ENCODE results near the gene LMBR1. TPM values are rescaled to one million over a fixed set of nuclear protein-coding genes. Genes with fewer than 3 reads are reported as not detected.

The LMBR1 gene
- total RNA-seq, 4 donors from 2014 or later: 25.2 to 68.3 (median 38.4) TPM

DNA sequence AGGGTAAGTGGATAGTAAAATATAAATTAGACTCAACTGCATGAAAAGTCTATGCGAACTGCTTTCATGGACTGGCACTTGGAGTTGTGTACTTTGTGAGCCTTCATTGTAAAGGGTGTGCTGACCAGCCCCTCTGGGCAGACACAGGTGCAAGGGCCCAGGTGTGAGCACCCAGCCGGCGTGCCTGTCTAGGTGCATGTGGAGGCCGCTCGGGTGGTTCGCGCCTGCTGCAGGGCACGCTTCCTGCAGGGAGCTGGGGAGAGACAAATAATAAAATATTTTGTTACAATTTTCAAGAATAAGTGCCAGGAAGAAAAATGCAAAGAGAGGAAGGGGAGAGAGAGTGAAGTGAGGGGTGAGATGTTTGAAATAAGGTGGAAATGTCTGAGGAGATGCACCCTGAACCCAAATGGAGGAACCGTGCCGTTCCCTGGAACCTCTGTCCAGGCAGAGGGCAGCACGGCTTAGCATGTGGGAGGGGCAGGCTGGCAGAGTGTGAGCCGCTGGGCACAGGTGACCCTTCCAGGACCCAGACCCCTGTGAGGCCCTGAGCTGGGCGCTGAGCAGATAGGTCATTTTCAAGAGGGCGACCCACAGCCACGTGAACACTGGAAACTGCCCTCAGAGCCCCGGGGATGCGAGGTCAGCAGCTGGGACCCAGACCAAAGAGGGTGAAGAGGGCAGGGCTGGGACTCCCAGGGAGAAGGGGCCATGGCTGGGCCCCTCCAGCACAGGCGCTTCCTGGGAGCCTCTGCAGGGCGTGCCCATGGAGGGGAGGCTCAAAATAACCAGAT is 223.8 kb downstream of the LMBR1 start:
- Histone ChIP-seq H3K9me3 (no peaks in the 10 kb centered on the region), H3K4me1 (peaks cover 0 to 4% (median 0%) of the 10 kb centered on the region in 3 donors), H3K27me3 (no peaks in the 10 kb centered on the region), H3K36me3 (peaks cover 0 to 38% (median 0%) of the 10 kb centered on the region in 3 donors), H3K4me3 (no peak overlapping the region), H3K27ac (no peak overlapping the region)
- 92 to 94% methylated on average over 8 to 12 of the region's 19 CpGs for WGBS, 2 donors
- DNase-seq: no peak
- TF ChIP-seq CTCF (IDR thresholded peaks at IDR 0.05): no peak
- TF ChIP-seq POLR2A (IDR thresholded peaks at IDR 0.05): no peak
- intact Hi-C loops (cut with DNase I): no loop called here

DNA sequence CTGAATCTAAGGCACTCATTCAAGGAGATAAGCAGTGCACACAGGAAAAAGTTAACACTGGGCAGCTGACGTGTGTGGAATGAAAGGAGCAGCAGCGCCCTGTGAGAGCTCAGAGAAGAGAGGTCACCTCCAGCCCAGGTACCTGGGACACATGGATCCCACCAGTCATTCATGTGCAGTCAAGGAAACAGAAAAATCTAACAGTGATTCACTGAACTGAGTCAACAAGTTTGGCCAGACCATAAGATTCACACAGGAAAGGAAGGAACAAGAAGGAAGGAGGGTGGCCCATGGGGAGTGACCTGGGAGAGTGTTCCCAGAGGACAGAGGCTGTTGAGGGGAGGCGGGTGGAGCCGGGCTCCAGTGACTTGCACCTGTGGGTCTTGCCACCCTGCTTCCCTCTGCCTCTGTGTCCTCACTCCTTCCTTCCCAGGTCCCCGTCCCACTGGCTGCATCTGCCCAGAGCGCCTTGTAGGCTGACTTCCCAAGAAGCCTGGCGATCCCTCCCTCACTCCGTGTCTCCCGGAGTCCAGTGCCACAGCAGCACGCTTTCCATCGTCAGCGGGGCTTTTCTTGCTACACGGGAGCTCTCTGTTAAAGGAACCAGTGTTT is 224.7 kb downstream of the LMBR1 start:
- peaks cover 0 to 35% (median 0%) of the 10 kb centered on the region in 3 donors for H3K36me3 ChIP-seq
- H3K9me3 ChIP-seq: no peaks in the 10 kb centered on the region
- H3K4me1 ChIP-seq: peaks cover 0 to 4% (median 0%) of the 10 kb centered on the region in 3 donors
- H3K27me3 ChIP-seq: no peaks in the 10 kb centered on the region
- intact Hi-C loops (cut with DNase I): no loop called here
- H3K4me3 ChIP-seq: no peak overlapping the region
- H3K27ac ChIP-seq: no peak overlapping the region
- no peak for DNase-seq
- 91 to 93% methylated on average over 11 of the region's 13 CpGs for WGBS, 2 donors
- TF ChIP-seq POLR2A (IDR thresholded peaks at IDR 0.05) (no peak), CTCF (IDR thresholded peaks at IDR 0.05) (no peak)

GRCh38 chr7:156667110-156667426 is 225.9 kb downstream of the LMBR1 start:
- WGBS, 2 donors: 67 to 75% methylated on average over 1 of the region's 1 CpG
- no peak overlapping the region for H3K4me3 ChIP-seq
- no peak for DNase-seq
- no peaks in the 10 kb centered on the region for H3K27me3 ChIP-seq
- no peak overlapping the region for H3K27ac ChIP-seq
- H3K4me1 ChIP-seq: peaks cover 0 to 4% (median 0%) of the 10 kb centered on the region in 3 donors
- H3K9me3 ChIP-seq: no peaks in the 10 kb centered on the region
- TF ChIP-seq POLR2A (IDR thresholded peaks at IDR 0.05) (no peak), CTCF (IDR thresholded peaks at IDR 0.05) (no peak)
- peaks cover 0 to 27% (median 0%) of the 10 kb centered on the region in 3 donors for H3K36me3 ChIP-seq
- intact Hi-C loops (cut with DNase I): no loop called here

DNA sequence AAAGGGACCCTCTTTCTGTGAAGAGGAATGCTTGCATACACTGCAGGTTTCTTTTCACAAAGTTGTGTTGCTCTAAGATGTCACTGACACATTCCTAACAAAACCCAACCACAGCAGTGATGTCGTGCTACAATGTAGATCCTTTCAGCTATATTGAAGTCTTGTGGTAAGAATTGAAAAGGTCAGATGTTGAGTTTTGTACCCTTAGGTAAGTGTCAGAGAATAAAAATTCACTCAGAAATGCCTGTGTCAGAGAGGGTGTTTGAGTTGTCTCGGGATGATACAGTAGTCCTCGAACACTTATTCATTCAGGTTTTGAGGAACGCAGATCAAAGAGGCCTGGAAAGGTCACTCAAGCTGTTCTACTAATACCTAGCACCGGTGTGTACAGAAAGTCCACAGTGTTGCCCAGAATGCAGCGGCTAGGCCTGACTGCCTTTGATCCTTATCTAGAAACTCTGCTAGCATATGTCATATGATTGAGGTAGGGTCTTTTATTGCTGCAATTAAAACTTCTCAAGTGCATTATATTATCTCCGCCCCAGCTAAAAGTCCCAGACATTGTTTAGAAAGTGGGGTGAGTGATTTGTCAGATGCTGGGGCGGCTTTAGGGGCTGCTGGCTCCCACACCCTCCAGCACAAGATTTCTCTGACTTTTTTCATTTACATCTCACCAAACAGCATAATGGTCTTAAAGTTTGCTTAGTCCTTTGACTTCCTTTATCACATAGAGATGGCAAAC is 226.4 kb downstream of the LMBR1 start:
- no peak overlapping the region for H3K4me3 ChIP-seq
- peaks cover 0 to 22% (median 0%) of the 10 kb centered on the region in 3 donors for H3K36me3 ChIP-seq
- no peak for TF ChIP-seq POLR2A (IDR thresholded peaks at IDR 0.05)
- TF ChIP-seq CTCF (IDR thresholded peaks at IDR 0.05): no peak
- WGBS, 2 donors: 77 to 82% methylated on average over 8 of the region's 8 CpGs
- no peaks in the 10 kb centered on the region for H3K9me3 ChIP-seq
- no peak for DNase-seq
- H3K27ac ChIP-seq: no peak overlapping the region
- H3K27me3 ChIP-seq: no peaks in the 10 kb centered on the region
- peaks cover 0 to 4% (median 0%) of the 10 kb centered on the region in 3 donors for H3K4me1 ChIP-seq
- intact Hi-C loops (cut with DNase I): no loop called here

GRCh38 chr7:156665101-156665500 is 227.9 kb downstream of the LMBR1 start:
- H3K27me3 ChIP-seq: no peaks in the 10 kb centered on the region
- intact Hi-C loops (cut with DNase I): no loop called here
- H3K27ac ChIP-seq: no peak overlapping the region
- H3K4me3 ChIP-seq: no peak overlapping the region
- H3K4me1 ChIP-seq: peaks cover 0 to 5% (median 0%) of the 10 kb centered on the region in 3 donors
- no peaks in the 10 kb centered on the region for H3K9me3 ChIP-seq
- 88 to 90% methylated on average over 4 of the region's 4 CpGs for WGBS, 2 donors
- no peak for DNase-seq
- peaks cover 0 to 15% (median 0%) of the 10 kb centered on the region in 3 donors for H3K36me3 ChIP-seq
- no peak for TF ChIP-seq CTCF (IDR thresholded peaks at IDR 0.05)
- no peak for TF ChIP-seq POLR2A (IDR thresholded peaks at IDR 0.05)

All from esophagus squamous epithelium (tissue), 5 donors.